Skeletal muscle tissue (tissue), 4 donors: ENCODE results near the gene MLIP. TPM values are rescaled to one million over a fixed set of nuclear protein-coding genes. Genes with fewer than 3 reads are reported as not detected.

ENCODE experiments used
- H3K27ac ChIP-seq: one replicate; pipeline ENCODE4 v1.7.0; 2013; ENCODE audit warnings: mild to moderate bottlenecking, low read depth, low read length, inconsistent platforms
- H3K27me3 ChIP-seq, 3 donors: one replicate each; pipeline ENCODE4 v1.7.0; 2013; ENCODE audit warnings: low read length in 3 of 3; ENCODE audit not compliant: control insufficient read depth in 3 of 3, insufficient read depth in 3 of 3
- H3K36me3 ChIP-seq, 3 donors: one replicate each; pipeline ENCODE4 v1.7.0; 2013; ENCODE audit warnings: low read length in 3 of 3; ENCODE audit not compliant: control insufficient read depth in 3 of 3, insufficient read depth in 3 of 3
- H3K4me1 ChIP-seq, 3 donors: one replicate each; pipeline ENCODE4 v1.7.0; 2013; ENCODE audit warnings: low read length in 3 of 3, mild to moderate bottlenecking in 3 of 3; ENCODE audit not compliant: control insufficient read depth in 3 of 3, insufficient read depth in 3 of 3
- H3K4me3 ChIP-seq, 3 donors: one replicate each; pipeline ENCODE4 v1.7.0; 2013; ENCODE audit warnings: low read length in 3 of 3
- H3K9ac ChIP-seq, 3 donors: one replicate each; pipeline ENCODE4 v1.7.0; 2013; ENCODE audit warnings: low read length in 3 of 3, mild to moderate bottlenecking in 3 of 3, moderate library complexity in 2 of 3, low read depth in 1 of 3
- H3K9me3 ChIP-seq, 3 donors: one replicate each; pipeline ENCODE4 v1.7.0; 2013; ENCODE audit warnings: low read length in 3 of 3; ENCODE audit not compliant: control insufficient read depth in 3 of 3
- total RNA-seq: library from RNA; depleted of rRNA; stranded (reverse); fragments of >200 nt; gene quantifications from one replicate; pipeline ENCODE4 v1.2.3, GENCODE V29; 2014
- donor health status: Osteomylitis.

MLIP gene
- total RNA-seq, 1 donor from 2014 or later: 27.7 TPM

DNA sequence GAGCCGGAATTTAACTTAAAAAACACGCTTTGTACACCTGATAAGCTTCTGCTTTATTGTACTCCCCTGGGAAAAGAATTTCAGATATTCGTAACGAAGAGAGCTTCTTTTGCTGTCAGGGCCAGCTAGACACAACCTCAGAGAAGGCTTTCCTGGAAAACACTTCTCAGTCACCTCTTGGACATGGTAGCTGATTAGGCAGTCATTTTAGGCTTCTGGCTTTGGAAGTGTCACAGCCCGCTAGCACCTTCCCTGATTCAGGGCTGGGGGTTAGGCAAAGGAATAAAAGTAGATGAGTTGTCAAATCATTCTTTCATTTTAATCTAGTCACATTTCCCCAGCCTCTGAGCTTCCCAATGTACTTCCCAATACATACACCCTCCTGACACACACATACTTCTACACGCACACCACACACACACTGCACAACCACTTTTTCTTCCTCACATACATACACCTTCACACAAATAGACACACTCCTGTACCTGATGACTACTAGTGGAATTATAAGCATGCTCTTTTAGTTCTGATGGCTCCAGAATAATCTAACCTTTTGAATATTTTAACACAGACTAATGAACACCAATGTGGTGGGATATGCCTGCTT, 162.1 kb downstream of the MLIP start:
- Histone ChIP-seq H3K27me3 (no peaks in the 10 kb centered on the region), H3K27ac (no peak overlapping the region), H3K9ac (no peak overlapping the region), H3K4me3 (no peak overlapping the region), H3K36me3 (no peaks in the 10 kb centered on the region), H3K4me1 (no peaks in the 10 kb centered on the region), H3K9me3 (no peaks in the 10 kb centered on the region)

DNA sequence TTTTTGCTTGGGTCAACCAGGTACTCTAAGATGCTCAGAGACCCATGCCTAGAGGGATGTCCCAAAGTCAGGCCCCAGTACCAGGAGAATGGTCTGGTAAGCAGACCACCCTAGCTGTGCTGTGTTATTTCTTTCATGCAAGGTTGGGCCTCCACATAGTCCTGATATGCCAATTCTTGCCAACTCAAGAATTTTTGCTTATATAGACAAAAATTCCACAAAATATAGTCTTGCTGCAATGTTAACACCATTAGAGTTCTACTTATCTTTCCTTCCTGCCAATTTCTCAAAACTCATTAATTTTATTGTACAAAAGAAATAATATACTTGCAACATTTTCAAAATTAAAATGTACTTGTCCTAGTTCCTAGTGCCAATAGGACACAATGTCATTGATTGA, 163.1 kb downstream of the MLIP start:
- Histone ChIP-seq H3K4me3 (no peak overlapping the region), H3K36me3 (no peaks in the 10 kb centered on the region), H3K4me1 (no peaks in the 10 kb centered on the region), H3K9ac (no peak overlapping the region), H3K27ac (no peak overlapping the region), H3K9me3 (no peaks in the 10 kb centered on the region), H3K27me3 (no peaks in the 10 kb centered on the region)

DNA sequence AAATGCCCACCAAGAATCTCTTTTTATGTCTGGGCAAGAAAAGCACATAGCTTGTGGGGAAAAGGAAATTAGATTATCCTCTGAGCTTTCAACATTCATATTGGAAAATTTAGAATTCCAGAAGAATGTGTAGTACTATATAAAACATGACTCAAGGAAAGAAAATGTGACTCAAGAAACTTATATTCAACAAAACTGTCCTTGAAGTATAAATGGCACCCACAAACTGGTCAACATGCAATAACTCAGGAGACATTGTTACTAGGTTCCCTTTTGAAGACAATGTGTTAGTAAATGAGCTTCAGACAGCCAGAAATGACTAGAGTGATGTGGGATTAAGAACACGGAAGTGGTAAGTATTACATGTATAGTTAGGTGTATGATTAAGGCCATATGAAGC, 170.9 kb downstream of the MLIP start:
- Histone ChIP-seq H3K36me3 (no peaks in the 10 kb centered on the region), H3K27me3 (no peaks in the 10 kb centered on the region), H3K9ac (no peak overlapping the region), H3K4me1 (no peaks in the 10 kb centered on the region), H3K4me3 (no peak overlapping the region), H3K27ac (no peak overlapping the region), H3K9me3 (no peaks in the 10 kb centered on the region)

GRCh38 chr6:54284161-54284860, 173.1 kb downstream of the MLIP start:
- Histone ChIP-seq H3K9me3 (no peaks in the 10 kb centered on the region), H3K27ac (no peak overlapping the region), H3K4me3 (no peak overlapping the region), H3K9ac (no peak overlapping the region), H3K36me3 (no peaks in the 10 kb centered on the region), H3K27me3 (no peaks in the 10 kb centered on the region), H3K4me1 (no peaks in the 10 kb centered on the region)

- no peak overlapping the region for H3K27ac ChIP-seq
- no peaks in the 10 kb centered on the region for H3K27me3 ChIP-seq
- no peaks in the 10 kb centered on the region for H3K9me3 ChIP-seq
- no peak overlapping the region for H3K4me3 ChIP-seq
- no peaks in the 10 kb centered on the region for H3K4me1 ChIP-seq
- H3K9ac ChIP-seq: no peak overlapping the region
- H3K36me3 ChIP-seq: no peaks in the 10 kb centered on the region
Observed at GRCh38 chr6:54285595-54285994, 174.4 kb downstream of the MLIP start.

GRCh38 chr6:54286141-54286540, 174.9 kb downstream of the MLIP start:
- Histone ChIP-seq H3K27me3 (no peaks in the 10 kb centered on the region), H3K27ac (no peak overlapping the region), H3K9ac (no peak overlapping the region), H3K4me1 (peaks cover 0 to 1% (median 0%) of the 10 kb centered on the region in 3 donors), H3K36me3 (no peaks in the 10 kb centered on the region), H3K9me3 (no peaks in the 10 kb centered on the region), H3K4me3 (no peak overlapping the region)

GRCh38 chr6:54288474-54288873, 177.2 kb downstream of the MLIP start:
- H3K9ac ChIP-seq: no peak overlapping the region
- no peak overlapping the region for H3K27ac ChIP-seq
- H3K4me3 ChIP-seq: no peak overlapping the region
- H3K4me1 ChIP-seq: peaks cover 0 to 3% (median 0%) of the 10 kb centered on the region in 3 donors
- H3K27me3 ChIP-seq: no peaks in the 10 kb centered on the region
- no peaks in the 10 kb centered on the region for H3K36me3 ChIP-seq
- no peaks in the 10 kb centered on the region for H3K9me3 ChIP-seq

GRCh38 chr6:54289426-54289825, 178.2 kb downstream of the MLIP start:
- H3K9me3 ChIP-seq: no peaks in the 10 kb centered on the region

GRCh38 chr6:54291146-54291545, 179.9 kb downstream of the MLIP start:
- Histone ChIP-seq H3K4me1 (peaks cover 0 to 3% (median 0%) of the 10 kb centered on the region in 3 donors), H3K9me3 (no peaks in the 10 kb centered on the region), H3K27ac (no peak overlapping the region), H3K4me3 (no peak overlapping the region), H3K9ac (no peak overlapping the region), H3K27me3 (no peaks in the 10 kb centered on the region), H3K36me3 (no peaks in the 10 kb centered on the region)

More at GRCh38 chr6:54289426-54289825, 178.2 kb downstream of the MLIP start:
- peaks cover 0 to 3% (median 0%) of the 10 kb centered on the region in 3 donors for H3K4me1 ChIP-seq
- H3K27ac ChIP-seq: no peak overlapping the region
- H3K27me3 ChIP-seq: no peaks in the 10 kb centered on the region
- no peaks in the 10 kb centered on the region for H3K36me3 ChIP-seq
- no peak overlapping the region for H3K4me3 ChIP-seq
- H3K9ac ChIP-seq: no peak overlapping the region

- Histone ChIP-seq H3K9ac (no peak overlapping the region), H3K36me3 (no peaks in the 10 kb centered on the region), H3K27me3 (no peaks in the 10 kb centered on the region), H3K4me1 (peaks cover 0 to 3% (median 0%) of the 10 kb centered on the region in 3 donors), H3K4me3 (no peak overlapping the region), H3K27ac (no peak overlapping the region), H3K9me3 (no peaks in the 10 kb centered on the region)
Observed at GRCh38 chr6:54291738-54292137, 180.5 kb downstream of the MLIP start.
